Caco-2 (cell line): Measurements from ENCODE around the gene TUBA1C. TPM values are rescaled to one million over a fixed set of nuclear protein-coding genes. Genes with fewer than 3 reads are reported as not detected.

Experiments used
- BruUV-seq: library from RNA; stranded (reverse); fragments of 400-500 nt; replicated peaks from 2 replicates; lab custom pipeline; 2021; lab: Mats Ljungman, UMichigan
- CTCF ChIA-PET: fragments of 300-600 bp; sonication (Branson Sonifier 250); formaldehyde crosslinking; loops from one replicate; lab custom pipeline; 2022; ENCODE audit warnings: antibody characterized with exemption; lab: Charles Lee
- POLR2A ChIA-PET: fragments of 300-600 bp; sonication (Branson Sonifier 250); formaldehyde crosslinking; loops from one replicate; lab custom pipeline; 2022; ENCODE audit warnings: antibody characterized with exemption; lab: Charles Lee
- DNase-seq, 2 experiments: peaks; one replicate each; pipeline versions ENCODE4 v3.0.0 to v3.0.0-alpha.2; 2020 to 2022
- H3K27me3 ChIP-seq: replicated peaks from 2 replicates; pipeline ENCODE4 v1.6.0; 2011; ENCODE audit warnings: low read length; ENCODE audit not compliant: control insufficient read depth, insufficient read depth
- H3K36me3 ChIP-seq: 2 replicates; pipeline ENCODE4 v1.5.1; 2011; ENCODE audit warnings: low read length; ENCODE audit not compliant: control insufficient read depth, insufficient read depth
- H3K4me1 ChIP-seq: fragments of 250-450 bp; sonication (Bioruptor Pico); 2 replicates; pipeline ENCODE4 v1.5.1; 2020; ENCODE audit warnings: mild to moderate bottlenecking
- H3K4me3 ChIP-seq: 2 replicates; pipeline ENCODE4 v1.5.1; 2011; ENCODE audit warnings: low read depth, mild to moderate bottlenecking, control low read depth, low read length
- H3K9me3 ChIP-seq: fragments of 250-450 bp; sonication (Bioruptor Pico); 2 replicates; pipeline ENCODE4 v1.5.1; 2020; ENCODE audit warnings: mild to moderate bottlenecking, moderate library complexity
- H3K27ac Mint-ChIP-seq: one replicate; pipeline ENCODE4 v1.8.0; 2022; ENCODE audit warnings: mixed read lengths; ENCODE audit not compliant: unreplicated experiment
- H3K27me3 Mint-ChIP-seq: one replicate; pipeline ENCODE4 v1.8.0; 2022; ENCODE audit warnings: mixed read lengths; ENCODE audit not compliant: insufficient read depth, unreplicated experiment
- H3K36me3 Mint-ChIP-seq: one replicate; pipeline ENCODE4 v1.8.0; 2022; ENCODE audit warnings: mild to moderate bottlenecking, mixed read lengths; ENCODE audit not compliant: insufficient read depth, unreplicated experiment
- H3K4me1 Mint-ChIP-seq: one replicate; pipeline ENCODE4 v1.8.0; 2022; ENCODE audit warnings: low read depth, mixed read lengths; ENCODE audit not compliant: unreplicated experiment
- H3K4me3 Mint-ChIP-seq: one replicate; pipeline ENCODE4 v1.8.0; 2022; ENCODE audit warnings: mild to moderate bottlenecking, moderate library complexity, mixed read lengths; ENCODE audit not compliant: unreplicated experiment
- H3K9me3 Mint-ChIP-seq: one replicate; pipeline ENCODE4 v1.8.0; 2022; ENCODE audit warnings: mixed read lengths; ENCODE audit not compliant: unreplicated experiment
- CTCF ChIP-seq, 2 experiments: fragments of 200-600 bp in 1 of 2; IDR thresholded peaks; 1 replicate in 1 of 2; 2 replicates in 1 of 2; pipeline versions ENCODE4 v1.5.1 to v1.8.0; 2011 to 2022; ENCODE audit warnings: antibody characterized with exemption in 1 of 2, control low read depth in 1 of 2, inconsistent platforms in 1 of 2, low read depth in 1 of 2, low read length in 1 of 2, mild to moderate bottlenecking in 1 of 2, moderate library complexity in 1 of 2; ENCODE audit not compliant: insufficient read depth in 1 of 2, severe bottlenecking in 1 of 2, unreplicated experiment in 1 of 2
- intact Hi-C: fragments of 100-400 bp; cut with micrococcal nuclease; formaldehyde crosslinking; loops from one replicate; pipeline ENCODE4 v1.10.0; 2022; ENCODE audit not compliant: unreplicated experiment
- total RNA-seq: library from RNA; stranded (reverse); gene quantifications from 2 replicates; pipeline ENCODE4 v1.2.3, GENCODE V29; 2022

TUBA1C gene
- total RNA-seq, 1 experiment from 2014 or later, result 638 TPM

GRCh38 chr12:49322708-49323523 is 58.0 kb downstream of the TUBA1C start, which contains the start of gene TROAP:
TSS of gene TROAP (plus strand) at chr12:49323255. CDS start at chr12:49323609, 354 bp downstream.
- POLR2A ChIA-PET, result interaction anchor here (0.5 to 2.1 kb wide), 27 partner anchors 9 to 1309 kb away, joined by 3 to 31 read pairs (median 4); partner anchors contain the start of genes DNAJC22, PRPF40B, SPATS2 and TMBIM6
- peaks cover 36% of the 10 kb centered on the region for H3K36me3 Mint-ChIP-seq
- Histone ChIP-seq H3K4me3 (peak within 1 kb of the TSS; percentile 89), H3K9me3 (no peaks in the 10 kb centered on the region), H3K27me3 (no peaks in the 10 kb centered on the region), H3K36me3 (peaks cover 2% of the 10 kb centered on the region; the same call in 1 of the 2 replicates), H3K4me1 (peaks cover 10% of the 10 kb centered on the region; the same call in 1 of the 2 replicates)
- TF ChIP-seq CTCF (IDR thresholded peaks at IDR 0.05; ENCODE audit: insufficient read depth in 1 of 2, low read depth in 1 of 2, low read length in 1 of 2, severe bottlenecking in 1 of 2, unreplicated experiment in 1 of 2), result no peak
- peaks cover 6% of the 10 kb centered on the region for H3K4me1 Mint-ChIP-seq
- H3K9me3 Mint-ChIP-seq, result no peaks in the 10 kb centered on the region
- intact Hi-C loops, result loop anchor here (2.0 kb wide), 2 partner anchors 26 to 34 kb away; no protein-coding TSS in a partner anchor
- no TSS peak for BruUV-seq
- DNase-seq, result peak; percentile 99 to 100
- CTCF ChIA-PET, result interaction anchor here (0.6 to 4.2 kb wide), 19 partner anchors 9 to 418 kb away, joined by 3 to 72 read pairs (median 6); partner anchors contain the start of genes C1QL4, DNAJC22, SPATS2 and TMBIM6
- no peaks in the 10 kb centered on the region for H3K27me3 Mint-ChIP-seq
- peak within 1 kb of the TSS; percentile 99 for H3K4me3 Mint-ChIP-seq
- H3K27ac Mint-ChIP-seq, result peak within 1 kb of the TSS; percentile 98

GRCh38 chr12:49323524-49324097 is 58.7 kb downstream of the TUBA1C start:
- peak overlapping the region; percentile 89 for H3K4me3 ChIP-seq
- intact Hi-C loops, result loop anchor here (2.0 kb wide), 2 partner anchors 27 to 35 kb away; no protein-coding TSS in a partner anchor
- no peaks in the 10 kb centered on the region for H3K27me3 Mint-ChIP-seq
- H3K27me3 ChIP-seq, result no peaks in the 10 kb centered on the region
- H3K4me1 ChIP-seq, result peaks cover 10% of the 10 kb centered on the region; the same call in 1 of the 2 replicates
- TF ChIP-seq CTCF (IDR thresholded peaks at IDR 0.05; ENCODE audit: insufficient read depth in 1 of 2, low read depth in 1 of 2, low read length in 1 of 2, severe bottlenecking in 1 of 2, unreplicated experiment in 1 of 2), result no peak
- H3K9me3 ChIP-seq, result no peaks in the 10 kb centered on the region
- peaks cover 43% of the 10 kb centered on the region for H3K36me3 Mint-ChIP-seq
- H3K36me3 ChIP-seq, result peaks cover 2% of the 10 kb centered on the region; the same call in 1 of the 2 replicates
- H3K4me3 Mint-ChIP-seq, result peak overlapping the region; percentile 99
- peaks cover 6% of the 10 kb centered on the region for H3K4me1 Mint-ChIP-seq
- ChIA-PET CTCF (interaction anchor here (0.6 to 4.2 kb wide), 18 partner anchors 8 to 417 kb away, joined by 3 to 72 read pairs (median 6); partner anchors contain the start of genes C1QL4, DNAJC22, SPATS2 and TMBIM6), POLR2A (interaction anchor here (0.5 to 2.1 kb wide), 21 partner anchors 8 to 418 kb away, joined by 3 to 31 read pairs (median 5); partner anchors contain the start of genes DNAJC22, SPATS2, TMBIM6 and TUBA1B)
- H3K27ac Mint-ChIP-seq, result peak overlapping the region; percentile 98
- BruUV-seq, result TSS peak; percentile 81
- H3K9me3 Mint-ChIP-seq, result no peaks in the 10 kb centered on the region
- no peak for DNase-seq

Other genes with a start within 250 kb of the TUBA1C start
- gene PRKAG1, start 246.3 kb upstream of the TUBA1C start, total RNA-seq, result 60.3 and 61.4 TPM in 2 replicates
- 139 and 140 TPM in 2 replicates for gene KMT2D, start 204.3 kb upstream of the TUBA1C start, total RNA-seq
- 2.5 and 2.6 TPM in 2 replicates for gene RHEBL1, start 195.1 kb upstream of the TUBA1C start, total RNA-seq
- gene DHH, start 170.3 kb upstream of the TUBA1C start, total RNA-seq, result 0.16 TPM in 1 of 2 replicates, not detected in the other
- gene LMBR1L, start 154.2 kb upstream of the TUBA1C start, total RNA-seq, result 43.1 and 43.9 TPM in 2 replicates
- gene TUBA1B, start 133.7 kb upstream of the TUBA1C start, total RNA-seq, result 1,866 and 1,882 TPM in 2 replicates
- 8.5 and 9.1 TPM in 2 replicates for gene TUBA1A, start 76.0 kb upstream of the TUBA1C start, total RNA-seq
- gene PRPH, start 30.1 kb downstream of the TUBA1C start, total RNA-seq, result 3.2 and 4.9 TPM in 2 replicates
- 134 and 135 TPM in 2 replicates for gene TROAP, start 58.2 kb downstream of the TUBA1C start, total RNA-seq
- gene C1QL4, start 72.1 kb downstream of the TUBA1C start, total RNA-seq, result 2.6 and 3.6 TPM in 2 replicates
- 40.6 and 47.7 TPM in 2 replicates for gene DNAJC22, start 81.8 kb downstream of the TUBA1C start, total RNA-seq
- 43.1 and 48.9 TPM in 2 replicates for gene SPATS2, start 102.4 kb downstream of the TUBA1C start, total RNA-seq